GM23338 (cell line): ENCODE results near the gene RBMXL3.

Source experiments
- CREB1 ChIP-seq: fragments of 250-450 bp; sonication (Bioruptor Pico); IDR thresholded peaks from 2 replicates; pipeline ENCODE4 v1.5.0; 2020; ENCODE audit warnings: low read depth, mild to moderate bottlenecking, moderate library complexity
- EZH2 ChIP-seq: fragments of 200-600 bp; sonication (generic); IDR thresholded peaks from one replicate; pipeline ENCODE4 v1.8.0; 2017; ENCODE audit warnings: antibody characterized with exemption, mild to moderate bottlenecking, low read depth; ENCODE audit not compliant: unreplicated experiment
- JUNB ChIP-seq: IDR thresholded peaks from one replicate; pipeline ENCODE4 v1.6.1; 2016; ENCODE audit warnings: antibody characterized with exemption; ENCODE audit not compliant: unreplicated experiment
- POLR2AphosphoS5 ChIP-seq: IDR thresholded peaks from 2 replicates; pipeline ENCODE4 v1.6.1; 2016; ENCODE audit warnings: antibody characterized with exemption, low read depth
- TF ChIP-seq, protein P1 (sequence below), 2 experiments: fragments of 200-600 bp in 1 of 2; sonication (generic) in 1 of 2; conservative IDR thresholded peaks; 2 replicates each; pipeline versions ENCODE4 v1.5.1 to v1.6.1; 2016 to 2017; ENCODE audit warnings: antibody characterized with exemption in 2 of 2, low read depth in 2 of 2, mild to moderate bottlenecking in 2 of 2, moderate library complexity in 1 of 2

- TF ChIP-seq JUNB = no peak
- TF ChIP-seq, protein P1, sequence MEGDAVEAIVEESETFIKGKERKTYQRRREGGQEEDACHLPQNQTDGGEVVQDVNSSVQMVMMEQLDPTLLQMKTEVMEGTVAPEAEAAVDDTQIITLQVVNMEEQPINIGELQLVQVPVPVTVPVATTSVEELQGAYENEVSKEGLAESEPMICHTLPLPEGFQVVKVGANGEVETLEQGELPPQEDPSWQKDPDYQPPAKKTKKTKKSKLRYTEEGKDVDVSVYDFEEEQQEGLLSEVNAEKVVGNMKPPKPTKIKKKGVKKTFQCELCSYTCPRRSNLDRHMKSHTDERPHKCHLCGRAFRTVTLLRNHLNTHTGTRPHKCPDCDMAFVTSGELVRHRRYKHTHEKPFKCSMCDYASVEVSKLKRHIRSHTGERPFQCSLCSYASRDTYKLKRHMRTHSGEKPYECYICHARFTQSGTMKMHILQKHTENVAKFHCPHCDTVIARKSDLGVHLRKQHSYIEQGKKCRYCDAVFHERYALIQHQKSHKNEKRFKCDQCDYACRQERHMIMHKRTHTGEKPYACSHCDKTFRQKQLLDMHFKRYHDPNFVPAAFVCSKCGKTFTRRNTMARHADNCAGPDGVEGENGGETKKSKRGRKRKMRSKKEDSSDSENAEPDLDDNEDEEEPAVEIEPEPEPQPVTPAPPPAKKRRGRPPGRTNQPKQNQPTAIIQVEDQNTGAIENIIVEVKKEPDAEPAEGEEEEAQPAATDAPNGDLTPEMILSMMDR (conservative IDR thresholded peaks at IDR 0.05; ENCODE audit: low read depth in 2 of 2) = no peak
- TF ChIP-seq CREB1 (CRISPR knock-in tag) = no peak
- TF ChIP-seq POLR2AphosphoS5 = no peak
- TF ChIP-seq EZH2 = no peak
These were observed 24.9 kb downstream of the RBMXL3 start for GRCh38 chrX:115214151-115214550.
